PC-3 (cell line): ENCODE data around the gene TSPAN9. TPM values are rescaled to one million over a fixed set of nuclear protein-coding genes. Genes with fewer than 3 reads are reported as not detected.

ENCODE experiments used
- ATAC-seq: fragments of 200-7000 bp; cut with Tn5 transposase; 2 replicates; pipeline ENCODE4 v1.9.1; 2020; ENCODE audit warnings: mild to moderate bottlenecking, moderate library complexity
- BruUV-seq: library from RNA; stranded (reverse); fragments of 400-500 nt; replicated peaks from 2 replicates; lab custom pipeline; 2021; lab: Mats Ljungman, UMichigan
- CTCF ChIA-PET: fragments of 300-600 bp; sonication (Branson Sonifier 250); formaldehyde crosslinking; loops from one replicate; lab custom pipeline; 2022; ENCODE audit warnings: antibody characterized with exemption; lab: Charles Lee
- POLR2A ChIA-PET: fragments of 300-600 bp; sonication (Branson Sonifier 250); formaldehyde crosslinking; loops from one replicate; lab custom pipeline; 2022; ENCODE audit warnings: antibody characterized with exemption; ENCODE audit not compliant: unreplicated experiment; lab: Charles Lee
- DNase-seq: peaks from one replicate; pipeline ENCODE4 v3.0.0-alpha.2; 2015
- H2AFZ ChIP-seq: fragments of 300-600 bp; sonication (generic); 2 replicates; pipeline ENCODE4 v1.6.0; 2016; ENCODE audit warnings: antibody characterized with exemption, low read length
- H3F3A ChIP-seq: fragments of 300-600 bp; sonication (generic); one replicate; pipeline ENCODE4 v1.6.0; 2017; ENCODE audit warnings: antibody characterized with exemption, low read length, control low read depth, mild to moderate bottlenecking; ENCODE audit not compliant: unreplicated experiment
- H3K27ac ChIP-seq: fragments of 300-600 bp; sonication (generic); 2 replicates; pipeline ENCODE4 v1.5.1; 2016; ENCODE audit warnings: mild to moderate bottlenecking, low read length
- H3K27me3 ChIP-seq: fragments of 300-600 bp; sonication (generic); 2 replicates; pipeline ENCODE4 v1.6.1; 2016; ENCODE audit warnings: low read length, mixed read lengths
- H3K36me3 ChIP-seq: fragments of 300-600 bp; sonication (generic); 2 replicates; pipeline ENCODE4 v1.6.1; 2016; ENCODE audit warnings: low read depth, mixed run types, low read length, mixed read lengths
- H3K4me1 ChIP-seq: fragments of 300-600 bp; sonication (generic); 2 replicates; pipeline ENCODE4 v1.5.1; 2016; ENCODE audit warnings: low read length; ENCODE audit not compliant: insufficient read depth
- H3K4me2 ChIP-seq: fragments of 300-600 bp; sonication (generic); 2 replicates; pipeline ENCODE4 v1.6.0; 2016; ENCODE audit warnings: low read length
- H3K4me3 ChIP-seq: fragments of 300-600 bp; sonication (generic); 2 replicates; pipeline ENCODE4 v1.5.1; 2016; ENCODE audit warnings: mild to moderate bottlenecking, low read length, mixed read lengths
- H3K79me2 ChIP-seq: fragments of 300-600 bp; sonication (generic); 2 replicates; pipeline ENCODE4 v1.6.1; 2017; ENCODE audit warnings: low read length, mixed read lengths
- H3K9ac ChIP-seq: fragments of 300-600 bp; sonication (generic); 2 replicates; pipeline ENCODE4 v1.6.0; 2016; ENCODE audit warnings: mild to moderate bottlenecking, low read length
- H3K9me2 ChIP-seq: fragments of 300-600 bp; sonication (generic); replicated peaks from 2 replicates; pipeline ENCODE4 v1.6.1; 2016; ENCODE audit warnings: mixed run types, low read length, mixed read lengths
- H3K9me3 ChIP-seq: fragments of 300-600 bp; sonication (generic); 2 replicates; pipeline ENCODE4 v1.6.1; 2016; ENCODE audit warnings: low read length, mixed read lengths
- H4K20me1 ChIP-seq: fragments of 300-600 bp; sonication (generic); 2 replicates; pipeline ENCODE4 v1.6.1; 2016; ENCODE audit warnings: low read length, mixed read lengths
- CTCF ChIP-seq: fragments of 300-600 bp; sonication (generic); conservative IDR thresholded peaks from 2 replicates; pipeline ENCODE4 v1.5.1; 2017; ENCODE audit warnings: antibody characterized with exemption, low read depth, mild to moderate bottlenecking, low read length
- EZH2 ChIP-seq: fragments of 300-600 bp; sonication (generic); IDR thresholded peaks from one replicate; pipeline ENCODE4 v1.6.1; 2017; ENCODE audit warnings: antibody characterized with exemption, mild to moderate bottlenecking, low read length; ENCODE audit not compliant: unreplicated experiment
- EZH2phosphoT487 ChIP-seq: fragments of 300-600 bp; sonication (generic); IDR thresholded peaks from 2 replicates; pipeline ENCODE4 v1.6.1; 2018; ENCODE audit warnings: mild to moderate bottlenecking, antibody characterized with exemption, low read length, borderline replicate concordance
- intact Hi-C: fragments of 100-400 bp; cut with micrococcal nuclease; formaldehyde crosslinking; loops from 2 replicates; pipeline ENCODE4 v1.9.0; 2023
- total RNA-seq: library from RNA; depleted of rRNA; stranded (reverse); fragments of >200 nt; gene quantifications from 2 replicates; pipeline ENCODE4 v1.2.3, GENCODE V29; 2014

TSPAN9 gene
- total RNA-seq, 1 experiment from 2014 or later: 6.2 TPM

GRCh38 chr12:3142386-3142785, 65.2 kb downstream of the TSPAN9 start:
- Histone ChIP-seq H3K9me2 (no peaks in the 10 kb centered on the region), H3K27ac (no peak overlapping the region), H3K79me2 (no peaks in the 10 kb centered on the region), H3K4me1 (no peaks in the 10 kb centered on the region), H2AFZ (no peak overlapping the region), H3K9me3 (no peaks in the 10 kb centered on the region), H3K9ac (no peak overlapping the region), H3K4me3 (no peak overlapping the region), H3F3A (no peaks in the 10 kb centered on the region), H4K20me1 (no peaks in the 10 kb centered on the region), H3K36me3 (no peaks in the 10 kb centered on the region), H3K27me3 (no peaks in the 10 kb centered on the region), H3K4me2 (no peak overlapping the region)
- CTCF ChIA-PET: no interaction called here
- no peak for DNase-seq
- POLR2A ChIA-PET: no interaction called here
- no TSS peak for BruUV-seq
- intact Hi-C loops: no loop called here
- ATAC-seq: no peak
- TF ChIP-seq CTCF: no peak
- no peak for TF ChIP-seq EZH2phosphoT487
- no peak for TF ChIP-seq EZH2

DNA sequence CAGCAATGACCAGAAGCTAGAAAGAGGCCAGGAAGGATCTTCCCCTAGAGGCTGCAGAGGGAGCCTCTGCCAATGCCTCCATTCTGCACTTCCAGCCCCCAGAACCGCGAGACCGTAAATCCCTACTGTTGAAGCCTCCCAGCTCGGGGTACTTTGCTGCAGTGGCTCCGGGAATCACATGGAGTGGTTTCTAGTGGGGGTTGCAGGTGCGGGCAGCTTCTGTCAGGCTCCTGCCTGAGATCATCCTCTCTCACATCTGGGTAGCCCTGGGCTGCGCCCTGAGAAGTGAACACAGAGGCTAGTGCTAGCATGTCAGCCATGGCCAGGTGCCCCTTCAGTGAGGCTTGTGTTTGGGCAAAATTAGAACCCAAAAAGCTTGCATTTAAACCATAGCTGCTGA, 67.3 kb downstream of the TSPAN9 start:
- CTCF ChIA-PET: no interaction called here
- Histone ChIP-seq H3K9ac (no peak overlapping the region), H3K9me2 (no peaks in the 10 kb centered on the region), H3K27ac (no peak overlapping the region), H3K4me3 (no peak overlapping the region), H3K36me3 (no peaks in the 10 kb centered on the region), H4K20me1 (no peaks in the 10 kb centered on the region), H3F3A (no peaks in the 10 kb centered on the region), H2AFZ (no peak overlapping the region), H3K27me3 (no peaks in the 10 kb centered on the region), H3K4me1 (no peaks in the 10 kb centered on the region), H3K9me3 (no peaks in the 10 kb centered on the region), H3K4me2 (no peak overlapping the region), H3K79me2 (no peaks in the 10 kb centered on the region)
- no peak for ATAC-seq
- intact Hi-C loops: no loop called here
- TF ChIP-seq CTCF: no peak
- no peak for TF ChIP-seq EZH2phosphoT487
- no peak for TF ChIP-seq EZH2
- DNase-seq: no peak
- POLR2A ChIA-PET: no interaction called here
- no TSS peak for BruUV-seq

GRCh38 chr12:3145033-3145432, 67.9 kb downstream of the TSPAN9 start:
- ChIA-PET CTCF (no interaction called here), POLR2A (no interaction called here)
- H3K4me2 ChIP-seq: no peak overlapping the region
- H3K79me2 ChIP-seq: no peaks in the 10 kb centered on the region
- H3K4me1 ChIP-seq: no peaks in the 10 kb centered on the region
- no peaks in the 10 kb centered on the region for H3K36me3 ChIP-seq
- H3K9ac ChIP-seq: no peak overlapping the region
- no peak overlapping the region for H3K27ac ChIP-seq
- intact Hi-C loops: no loop called here
- no peaks in the 10 kb centered on the region for H3F3A ChIP-seq
- no peak overlapping the region for H2AFZ ChIP-seq
- no peaks in the 10 kb centered on the region for H4K20me1 ChIP-seq
- BruUV-seq: no TSS peak
- no peak for ATAC-seq
- TF ChIP-seq EZH2phosphoT487 (no peak), CTCF (no peak), EZH2 (no peak)
- no peaks in the 10 kb centered on the region for H3K9me2 ChIP-seq
- H3K9me3 ChIP-seq: no peaks in the 10 kb centered on the region
- DNase-seq: no peak
- no peak overlapping the region for H3K4me3 ChIP-seq
- H3K27me3 ChIP-seq: no peaks in the 10 kb centered on the region
